Posterior vena cava (tissue), 2 donors: ENCODE data around the gene GSTM2. TPM values are rescaled to one million over a fixed set of nuclear protein-coding genes. Genes with fewer than 3 reads are reported as not detected.
"Not testable (repeated sequence)": the region's sequence is repeated elsewhere in the genome, so short reads cannot be mapped to it uniquely, and the experiment has no call there.

Experiments
- DNase-seq: peaks from one replicate; pipeline ENCODE4 v3.0.0-alpha.2; 2020; ENCODE audit warnings: low spot score
- intact Hi-C, 2 donors: fragments of 100-400 bp; cut with DNase I; formaldehyde crosslinking; loops; one replicate each; pipeline versions ENCODE4 v1.14.1 to v1.14.2; 2022 to 2023
- total RNA-seq, 2 donors: library from RNA; stranded (reverse); fragmentation: NEBNext Ultra II Directional; extraction: Animal tissue kit (Norgen Biotek cat#: 25700); gene quantifications; one replicate each; pipeline ENCODE4 v1.2.1, GENCODE V29; 2021
- donor health status: DM: yes; HTN: yes; CAD: no.
- donor health status: DM: yes; HTN: yes; CAD: no.

The GSTM2 gene
- total RNA-seq, 2 donors from 2014 or later: 29.2 to 45.9 TPM

GRCh38 chr1:109691759-109692158, 23.9 kb downstream of the GSTM2 start:
- intact Hi-C loops: no loop called here
- DNase-seq: no peak

- DNase-seq, intact Hi-C loops: not testable (repeated sequence)
Observed at GRCh38 chr1:109694400-109694799, 26.5 kb downstream of the GSTM2 start.

GRCh38 chr1:109695138-109695537, 27.3 kb downstream of the GSTM2 start:
- DNase-seq, intact Hi-C loops: not testable (repeated sequence)

GRCh38 chr1:109697066-109697465, 29.2 kb downstream of the GSTM2 start:
- DNase-seq: no peak
- intact Hi-C loops: no loop called here

- intact Hi-C loops: not testable (repeated sequence)
Observed at GRCh38 chr1:109697861-109698260, 30.0 kb downstream of the GSTM2 start.

GRCh38 chr1:109702940-109703339, 35.1 kb downstream of the GSTM2 start:
- intact Hi-C loops: loop anchor here in 1 of 2 donors (10.0 kb wide), 1 partner anchor 58 kb away; no protein-coding TSS in a partner anchor
- DNase-seq: not testable (repeated sequence)

More at GRCh38 chr1:109697861-109698260, 30.0 kb downstream of the GSTM2 start:
- DNase-seq: not testable (repeated sequence)

- intact Hi-C loops: loop anchor here in 1 of 2 donors (10.0 kb wide), 1 partner anchor 59 kb away; no protein-coding TSS in a partner anchor
- DNase-seq: no peak
Observed at GRCh38 chr1:109704173-109704572, 36.3 kb downstream of the GSTM2 start.

- intact Hi-C loops: loop anchor here in 1 of 2 donors (10.0 kb wide), 1 partner anchor 61 kb away; no protein-coding TSS in a partner anchor
- no peak for DNase-seq
Observed at GRCh38 chr1:109705411-109705810, 37.6 kb downstream of the GSTM2 start.

GRCh38 chr1:109708949-109709348, 41.1 kb downstream of the GSTM2 start:
- DNase-seq: not testable (repeated sequence)
- intact Hi-C loops: loop anchor here in 1 of 2 donors (10.0 kb wide), 1 partner anchor 64 kb away; no protein-coding TSS in a partner anchor

- intact Hi-C loops: loop anchor here (10.0 kb wide), 3 partner anchors 45 to 65 kb away; partner anchors contain the start of genes EPS8L3 (in 1 of the 2) and GSTM2 (in 1 of the 2)
- not testable (repeated sequence) for DNase-seq
Observed at GRCh38 chr1:109709822-109710221, 42.0 kb downstream of the GSTM2 start.

GRCh38 chr1:109711593-109712320, 43.9 kb downstream of the GSTM2 start, which contains the start of gene GSTM5:
Gene GSTM5, plus strand, starts transcription at chr1:109712251. Its CDS starts 62 bp downstream, at chr1:109712313.
- peak; percentile 76 for DNase-seq
- intact Hi-C loops: loop anchor here (10.0 kb wide), 2 partner anchors 47 to 53 kb away; partner anchors contain the start of genes EPS8L3 (in 1 of the 2) and GSTM2 (in 1 of the 2)

GRCh38 chr1:109712321-109712864, 44.5 kb downstream of the GSTM2 start:
- intact Hi-C loops: loop anchor here (10.0 kb wide), 2 partner anchors 48 to 52 kb away; partner anchors contain the start of genes EPS8L3 (in 1 of the 2) and GSTM2 (in 1 of the 2)
- DNase-seq: no peak

GRCh38 chr1:109713636-109714035, 45.8 kb downstream of the GSTM2 start:
- DNase-seq: no peak
- intact Hi-C loops: loop anchor here (1.0 to 10.0 kb wide), 3 partner anchors 28 to 51 kb away; partner anchors contain the start of genes EPS8L3 (in 1 of the 2), GSTM2 (in 1 of the 2) and GSTM3 (in 1 of the 2)

GRCh38 chr1:109714661-109715372, 47.0 kb downstream of the GSTM2 start:
- no peak for DNase-seq
- intact Hi-C loops: loop anchor here (1.0 to 10.0 kb wide), 3 partner anchors 26 to 50 kb away; partner anchors contain the start of genes EPS8L3 (in 1 of the 2), GSTM2 (in 1 of the 2) and GSTM3 (in 1 of the 2)

GRCh38 chr1:109716121-109716520, 48.3 kb downstream of the GSTM2 start:
- intact Hi-C loops: loop anchor here (10.0 kb wide), 2 partner anchors 49 to 51 kb away; partner anchors contain the start of genes EPS8L3 (in 1 of the 2) and GSTM2 (in 1 of the 2)
- no peak for DNase-seq

GRCh38 chr1:109716570-109717090, 48.8 kb downstream of the GSTM2 start:
- intact Hi-C loops: loop anchor here (10.0 kb wide), 2 partner anchors 48 to 52 kb away; partner anchors contain the start of genes EPS8L3 (in 1 of the 2) and GSTM2 (in 1 of the 2)

GRCh38 chr1:109717729-109718128, 49.9 kb downstream of the GSTM2 start:
- no peak for DNase-seq

More at GRCh38 chr1:109716570-109717090, 48.8 kb downstream of the GSTM2 start:
- no peak for DNase-seq

GRCh38 chr1:109718495-109718894, 50.6 kb downstream of the GSTM2 start:
- intact Hi-C loops: loop anchor here (10.0 kb wide), 2 partner anchors 46 to 54 kb away; partner anchors contain the start of genes EPS8L3 (in 1 of the 2) and GSTM2 (in 1 of the 2)

More at GRCh38 chr1:109717729-109718128, 49.9 kb downstream of the GSTM2 start:
- intact Hi-C loops: loop anchor here (10.0 kb wide), 2 partner anchors 47 to 53 kb away; partner anchors contain the start of genes EPS8L3 (in 1 of the 2) and GSTM2 (in 1 of the 2)

More at GRCh38 chr1:109718495-109718894, 50.6 kb downstream of the GSTM2 start:
- DNase-seq: no peak
